GM18517 (cell line): Measurements from ENCODE around the gene PSMD11.
A peak's percentile ranks its signal among the peaks of the same experiment; 100 is the strongest.

Experiments used
- ATAC-seq: cut with Tn5 transposase; IDR thresholded peaks from one replicate; pipeline ENCODE4 v1.9.1; 2021; ENCODE audit warnings: mild to moderate bottlenecking, moderate library complexity; ENCODE audit not compliant: unreplicated experiment

PSMD11 gene

DNA sequence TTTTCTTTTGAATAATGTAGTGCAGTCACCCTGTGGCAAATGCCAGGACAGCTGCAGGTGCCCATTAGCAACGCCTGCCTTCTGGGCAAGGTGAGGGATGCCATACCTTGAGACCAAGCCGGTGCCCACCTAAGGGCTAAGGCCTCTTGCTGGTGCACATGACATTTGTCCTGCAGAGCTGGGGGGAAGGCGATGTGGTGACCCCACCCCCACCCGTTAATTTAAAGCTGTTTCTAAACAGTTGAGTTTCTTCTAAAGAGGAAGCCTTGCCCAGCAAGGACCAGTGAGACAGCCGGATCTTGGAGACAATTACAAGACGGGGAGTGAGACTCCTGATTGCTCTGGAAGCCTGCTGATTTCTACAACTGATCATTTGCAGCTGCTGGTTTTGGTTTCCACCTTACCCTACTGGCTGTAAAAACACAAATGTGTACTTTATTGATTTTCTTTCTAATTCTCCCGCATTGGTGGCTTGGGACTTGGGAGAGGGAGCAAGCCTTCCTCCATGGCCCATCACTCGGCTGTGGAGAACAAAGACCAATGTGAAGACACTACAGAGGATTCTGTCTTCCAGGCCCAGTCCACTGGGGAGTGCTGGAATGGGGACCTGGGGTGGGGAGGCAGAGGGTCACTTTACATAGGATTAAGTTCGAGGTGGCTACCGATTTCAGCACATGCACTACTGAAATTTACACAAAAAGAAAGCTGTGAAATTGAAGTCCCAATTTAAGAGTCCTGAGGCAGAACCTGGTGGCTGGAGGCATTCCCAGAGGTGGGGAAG, 45.2 kb downstream of the PSMD11 start:
- ATAC-seq, result no peak

DNA sequence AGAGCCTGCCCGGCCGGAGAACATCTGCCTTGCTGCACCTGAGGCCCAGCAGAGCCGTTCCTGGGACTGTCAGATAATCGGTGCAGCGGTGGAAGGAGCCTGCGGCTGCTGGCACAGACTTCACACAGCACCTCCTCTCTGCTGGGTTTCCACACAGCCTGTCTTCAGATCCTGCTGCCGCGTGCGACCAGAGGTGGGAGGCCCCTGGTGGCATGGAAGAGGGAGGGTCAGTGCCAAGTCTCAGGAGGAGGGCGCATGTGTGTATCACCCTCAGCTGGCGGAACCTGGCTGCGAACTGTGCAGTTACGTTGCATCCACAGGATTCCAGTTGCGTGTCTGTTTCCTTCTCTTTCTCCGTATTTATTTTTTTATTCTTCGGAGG, 45.8 kb downstream of the PSMD11 start:
- no peak for ATAC-seq

DNA sequence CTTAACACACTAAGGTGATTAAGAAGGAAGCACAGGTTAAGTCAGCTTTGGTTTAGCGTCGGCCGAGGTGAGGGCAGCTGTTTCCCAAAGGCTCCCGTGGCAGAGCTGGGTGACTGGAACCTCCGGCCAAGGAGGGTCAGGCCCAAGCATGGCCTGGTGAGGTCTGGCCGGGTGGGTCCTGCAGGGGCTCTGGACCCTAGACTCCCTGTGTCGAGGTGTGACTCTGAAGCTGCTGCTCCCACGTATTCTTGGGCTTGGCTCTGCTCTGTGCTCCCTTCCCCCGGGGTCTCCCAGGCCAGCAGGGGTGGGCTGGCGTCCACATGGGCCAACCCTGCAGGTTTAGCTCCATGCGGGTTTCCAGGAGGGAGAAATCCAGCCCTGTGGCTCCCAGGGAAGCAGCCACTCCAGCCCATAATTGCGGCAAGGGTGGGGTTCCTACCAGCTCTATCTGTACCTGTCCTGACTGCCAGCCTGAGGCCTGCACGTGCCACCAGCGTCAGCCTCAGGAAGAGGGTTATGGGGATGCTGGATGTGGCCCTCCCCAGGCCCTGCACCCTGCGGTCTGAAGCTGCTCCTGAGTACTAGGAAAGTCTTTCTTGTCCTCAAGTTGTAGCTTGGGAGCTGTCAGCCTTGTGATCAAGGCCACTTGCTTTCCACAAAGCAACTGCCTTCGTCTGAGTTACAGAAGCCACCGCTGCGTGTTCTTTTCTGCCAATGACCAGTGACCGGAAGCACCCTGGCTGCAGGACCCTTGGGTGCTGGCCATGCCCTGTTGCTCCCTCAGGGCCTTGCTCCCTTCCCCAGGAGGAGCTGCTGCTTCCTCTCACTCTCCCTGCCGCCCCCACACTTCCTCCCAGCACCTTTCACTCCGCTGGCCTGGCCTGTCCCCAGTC, 47.3 kb downstream of the PSMD11 start:
- ATAC-seq, result no peak

DNA sequence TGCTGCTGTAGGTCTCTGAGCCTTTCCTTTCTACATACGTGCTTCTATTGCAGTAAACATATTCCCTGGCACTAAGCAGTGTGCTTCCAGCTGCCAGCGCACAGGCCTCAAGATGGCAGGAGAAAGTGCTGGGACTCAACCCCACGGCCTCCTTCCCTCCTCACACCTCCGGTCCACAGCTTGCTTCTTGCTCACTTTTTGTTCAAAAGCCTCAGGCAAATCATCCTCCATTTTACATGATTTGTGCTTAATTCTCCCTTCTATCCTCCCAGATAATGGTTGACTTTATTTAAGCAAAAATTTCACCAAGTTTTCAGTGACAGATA, 47.9 kb downstream of the PSMD11 start:
- ATAC-seq, result no peak

DNA sequence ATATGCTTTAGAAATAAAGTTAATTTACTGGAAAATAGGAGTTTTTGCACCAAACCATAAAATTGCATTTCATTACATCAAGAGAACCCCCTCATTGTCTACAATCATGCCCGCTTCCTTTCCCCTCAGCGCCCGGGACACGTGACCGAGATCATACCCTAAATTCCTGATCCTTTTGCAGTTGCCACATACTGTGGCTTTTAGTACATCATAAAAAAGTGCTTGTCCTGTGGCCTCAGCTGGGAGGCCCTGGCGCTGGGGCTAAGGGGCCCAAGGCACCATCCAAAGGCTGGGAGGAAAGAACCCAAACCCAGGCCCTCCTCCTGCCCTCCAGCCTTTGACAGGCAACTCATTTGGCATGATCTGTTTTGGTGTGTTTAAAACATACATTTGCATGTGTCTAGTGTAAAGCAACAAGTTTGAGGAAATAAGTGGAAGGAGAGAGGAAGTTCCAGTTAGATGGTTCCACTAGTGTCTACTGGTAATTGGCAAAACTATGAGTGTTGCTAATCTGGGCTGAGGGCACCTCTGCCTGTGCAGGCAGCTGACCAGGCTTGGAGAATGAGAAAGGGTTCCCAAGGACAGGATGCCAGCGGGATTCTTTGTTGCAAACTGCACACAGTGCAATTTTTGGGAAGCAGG, 48.5 kb downstream of the PSMD11 start:
- ATAC-seq, result no peak

DNA sequence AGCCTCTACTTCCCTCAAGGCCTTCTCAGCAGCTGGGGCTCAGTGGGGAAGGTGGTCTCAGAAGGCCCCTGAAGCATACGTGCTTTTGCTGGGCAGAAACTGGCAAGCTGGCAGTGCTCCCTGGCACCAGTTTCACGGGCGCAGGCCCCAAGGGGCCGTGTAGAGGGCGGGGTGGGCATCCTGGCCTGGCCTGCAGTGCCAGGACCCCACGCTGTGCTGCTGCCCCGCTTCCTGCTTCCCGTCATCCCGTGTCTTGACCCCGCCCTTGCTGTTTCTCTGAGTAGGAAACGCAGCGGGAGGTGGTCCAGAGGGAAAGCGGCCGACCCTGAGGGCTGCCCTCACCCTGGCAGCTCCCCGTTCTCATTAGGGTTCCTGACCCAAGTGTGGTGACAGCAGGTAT, 49.3 kb downstream of the PSMD11 start:
- no peak for ATAC-seq

DNA sequence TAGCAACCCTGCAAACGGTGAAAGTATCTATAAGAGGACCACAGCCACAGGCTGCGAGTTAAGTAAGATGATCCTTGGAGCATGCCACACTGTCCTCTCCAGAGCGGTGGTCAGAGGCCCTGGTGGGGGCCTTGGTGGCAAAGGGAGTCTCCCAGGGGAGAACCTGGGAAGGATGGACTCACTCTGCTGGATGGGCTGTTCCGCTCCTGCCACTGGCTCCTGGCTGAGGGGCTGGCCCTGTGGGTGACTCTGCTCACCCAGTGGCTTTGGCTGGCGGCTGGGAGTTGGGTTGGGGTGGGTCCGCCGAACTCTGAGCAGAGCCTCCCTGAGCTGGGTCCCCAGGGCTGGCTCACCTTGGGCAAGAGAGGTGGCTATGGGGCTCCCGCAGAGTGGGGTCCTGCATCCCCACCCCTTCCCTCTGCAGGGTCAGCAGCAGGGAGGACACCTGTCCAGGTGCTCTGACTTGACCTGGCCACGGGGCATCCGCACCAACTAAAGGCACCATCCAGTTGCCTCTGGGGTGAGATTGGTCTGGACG, 49.7 kb downstream of the PSMD11 start:
- no peak for ATAC-seq

DNA sequence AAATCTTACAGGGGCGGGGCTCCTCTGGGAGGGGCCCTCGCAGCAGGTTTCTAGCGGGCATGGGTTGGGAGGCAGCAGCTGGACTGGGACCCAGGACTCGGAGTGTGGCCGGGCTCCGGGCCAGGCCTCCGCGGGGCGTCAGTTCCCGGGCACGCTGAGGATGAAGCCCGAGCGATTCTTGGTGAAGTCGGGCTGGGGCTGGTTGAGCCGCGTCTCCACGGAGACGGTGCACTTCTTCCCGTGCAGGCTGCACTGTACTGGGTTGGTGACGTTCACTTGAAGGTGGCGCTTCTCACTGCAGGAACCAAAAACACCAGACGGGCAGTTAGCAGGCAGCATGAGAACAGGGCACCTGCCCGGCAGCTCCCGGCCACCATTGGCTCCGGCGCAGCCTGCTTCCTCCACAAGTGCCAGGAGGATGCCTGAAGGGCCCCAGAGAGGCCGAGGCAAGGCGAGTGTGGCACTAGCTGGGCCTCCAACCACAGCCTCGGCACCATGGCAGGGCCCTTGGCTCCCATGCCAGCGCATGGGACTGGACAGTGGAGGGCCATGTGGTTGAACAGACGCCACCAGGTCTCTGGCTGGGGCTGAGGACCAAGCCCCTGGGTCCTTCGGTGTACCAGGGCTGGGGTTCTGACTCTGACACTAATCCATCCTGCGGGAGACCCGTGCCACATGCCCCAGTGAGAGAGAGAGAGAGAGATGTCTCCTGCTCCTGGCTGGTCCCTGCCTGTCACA, 50.5 kb downstream of the PSMD11 start:
- no peak for ATAC-seq

DNA sequence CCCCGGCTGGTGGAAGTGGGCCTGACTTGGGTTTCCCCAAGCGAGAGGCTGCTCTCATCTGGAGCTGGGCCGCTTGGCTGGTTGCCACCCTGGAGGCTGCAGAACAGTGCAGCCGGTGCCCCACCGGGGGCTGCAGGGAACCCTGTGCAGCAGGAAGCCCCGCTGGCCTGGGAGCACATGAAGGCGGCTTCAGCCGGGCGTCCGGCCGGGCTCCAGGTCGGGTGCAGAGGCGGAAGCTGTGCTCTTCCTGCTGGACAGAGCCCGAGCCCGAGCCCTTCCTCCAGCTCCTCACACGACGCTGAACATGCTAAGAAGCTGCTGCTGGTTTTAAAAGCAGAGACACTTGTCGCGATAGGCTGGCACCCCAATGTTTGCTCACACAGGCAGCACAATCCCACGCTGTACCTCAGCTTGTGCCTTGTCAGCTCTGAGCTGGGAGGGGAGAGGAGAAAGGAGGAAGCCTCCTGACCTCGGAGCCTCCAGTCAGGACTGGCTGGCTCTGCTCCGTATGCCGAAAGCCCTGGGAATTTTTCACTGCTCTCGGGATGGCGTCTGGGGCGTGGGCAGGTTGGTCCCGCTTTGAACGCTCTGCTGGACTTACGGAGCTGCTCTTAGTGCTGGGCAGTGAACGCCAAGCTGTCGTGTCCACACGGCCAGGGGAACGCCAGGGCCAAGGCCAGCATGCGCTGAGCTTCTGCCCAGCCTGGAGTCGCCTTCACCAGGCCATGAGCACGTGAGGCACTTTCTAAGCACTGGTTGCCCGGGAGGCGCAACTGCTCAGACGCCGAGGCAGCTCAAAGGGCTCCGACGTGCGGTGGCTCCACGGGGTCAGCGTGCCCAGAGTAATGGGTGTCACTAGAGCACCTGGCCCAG, 51.3 kb downstream of the PSMD11 start:
- no peak for ATAC-seq

DNA sequence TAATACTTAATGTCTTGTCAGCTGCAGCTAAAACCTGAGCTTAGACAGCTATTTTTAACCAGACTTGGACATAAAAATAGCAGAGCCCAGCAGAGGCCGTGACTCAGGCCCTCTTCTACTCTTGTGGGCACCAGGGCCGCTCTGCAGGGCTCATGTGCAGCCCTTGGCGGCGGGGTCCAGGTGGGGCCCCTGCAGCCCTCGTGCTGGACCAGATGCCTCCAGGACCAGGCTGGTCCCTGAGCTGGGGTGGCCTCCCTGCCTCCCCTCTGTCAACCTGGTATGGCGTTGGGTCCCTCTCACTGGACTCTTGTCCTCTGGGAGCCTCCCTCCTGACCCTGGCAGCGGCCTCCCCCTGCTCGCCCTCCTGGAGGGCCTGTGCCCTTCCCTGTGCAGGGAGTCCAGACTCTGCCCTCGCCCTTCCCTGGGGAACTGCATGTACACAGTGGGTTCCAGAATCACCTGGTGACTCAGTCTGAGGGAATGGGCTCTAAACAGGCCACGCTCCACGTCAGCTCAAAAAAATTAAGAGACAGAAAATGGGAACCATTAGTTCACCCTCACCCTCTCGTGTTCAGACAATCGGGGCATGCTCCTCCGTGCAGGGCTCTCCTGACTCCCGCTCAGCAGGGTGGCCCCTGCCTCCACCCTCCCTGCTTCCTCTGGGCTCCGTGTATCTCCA, 52.2 kb downstream of the PSMD11 start:
- ATAC-seq, result no peak

DNA sequence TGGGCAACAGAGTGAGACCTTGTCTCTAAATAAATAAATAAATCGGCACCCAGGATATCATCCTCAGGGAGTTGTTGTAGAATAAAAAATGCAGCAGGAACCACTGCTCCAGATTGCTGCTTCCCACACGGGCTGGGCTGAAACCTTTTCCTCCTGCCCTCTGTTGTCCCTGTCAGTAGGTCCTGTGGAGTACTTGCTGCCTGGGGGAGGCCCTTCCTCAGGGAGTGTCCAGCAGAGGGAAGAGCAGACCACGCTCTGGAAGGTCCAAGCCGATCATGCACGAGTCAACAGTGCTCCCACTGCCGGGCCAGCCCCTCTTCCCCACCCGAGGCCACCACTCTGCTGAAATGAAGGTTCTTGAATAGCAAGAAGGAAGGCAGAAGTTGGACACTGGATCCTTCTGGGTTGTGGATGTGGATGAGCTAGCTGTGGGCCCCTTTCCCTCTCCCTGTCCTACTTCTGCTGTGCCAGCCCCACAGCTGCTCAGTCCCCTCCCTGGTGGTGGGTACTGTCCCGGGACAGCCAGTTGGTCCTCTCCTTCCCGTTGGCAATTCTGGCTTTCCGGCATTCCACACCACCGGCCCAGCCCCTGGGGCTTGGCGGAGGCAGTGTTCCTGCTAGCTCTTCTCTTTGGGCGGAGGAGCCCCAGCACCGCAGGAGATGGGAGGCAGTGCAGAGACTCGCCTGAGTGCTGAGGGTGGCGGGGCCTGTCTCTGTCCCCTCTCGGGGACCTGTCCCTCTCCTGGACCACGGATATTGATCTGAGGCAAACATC, 53.3 kb downstream of the PSMD11 start:
- ATAC-seq, result no peak

DNA sequence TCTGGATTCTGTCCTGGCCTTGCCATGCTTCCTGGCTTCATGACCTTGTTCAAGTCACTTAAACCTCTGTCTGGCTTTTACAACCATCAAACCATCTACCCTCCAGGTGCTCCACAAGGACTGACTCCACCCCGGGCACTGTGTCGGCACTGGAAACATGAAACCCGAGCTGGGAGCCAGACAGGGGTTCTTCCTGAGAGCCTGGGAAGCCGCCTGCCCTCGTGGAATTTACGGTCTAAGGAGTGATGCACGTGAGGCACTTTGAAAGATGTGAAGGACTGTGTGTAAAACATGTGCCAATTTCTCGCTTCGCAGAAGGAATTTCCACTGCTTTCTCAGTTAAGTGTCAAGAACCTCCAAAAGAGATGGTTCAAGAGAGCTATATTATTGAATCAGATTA, 54.1 kb downstream of the PSMD11 start:
- ATAC-seq, result no peak

DNA sequence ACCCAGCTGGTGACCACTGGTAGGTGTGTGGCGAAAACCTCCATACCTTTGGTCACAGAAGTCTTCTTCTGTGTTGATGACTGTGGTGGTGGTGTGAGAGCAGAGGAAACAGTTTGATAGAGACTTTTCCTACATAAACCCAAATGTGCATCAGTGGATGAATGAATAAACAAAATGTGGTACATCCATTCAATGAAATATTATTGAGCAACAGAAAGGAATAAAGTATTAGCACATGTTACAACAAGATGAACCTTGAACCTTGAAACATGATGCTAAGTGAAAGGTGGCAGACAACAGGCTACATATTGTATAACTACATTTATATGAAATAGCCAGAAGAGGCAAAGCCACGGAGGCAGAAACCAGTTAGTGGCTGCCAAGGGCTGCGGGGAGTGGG, 57.7 kb downstream of the PSMD11 start:
- ATAC-seq, result no peak

DNA sequence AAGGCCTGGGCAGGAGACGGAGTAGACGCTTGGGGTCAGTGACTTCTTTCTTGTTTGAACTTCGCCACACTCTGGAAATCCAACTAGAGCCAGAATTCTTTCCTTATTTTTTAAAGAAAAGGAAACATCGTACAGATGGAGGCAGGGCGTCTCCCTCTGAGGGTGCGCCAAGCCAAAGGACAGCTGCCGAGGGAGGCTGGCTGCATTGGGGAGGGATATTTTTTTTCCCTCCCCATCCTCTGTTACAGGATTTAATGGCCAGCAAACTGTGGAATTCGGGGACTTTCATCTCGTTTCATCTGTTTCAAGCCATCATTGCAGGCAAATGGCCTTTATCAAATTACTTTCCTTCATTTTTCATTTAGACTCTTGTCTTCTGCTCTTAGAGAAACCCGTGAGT, 58.4 kb downstream of the PSMD11 start:
- no peak for ATAC-seq

DNA sequence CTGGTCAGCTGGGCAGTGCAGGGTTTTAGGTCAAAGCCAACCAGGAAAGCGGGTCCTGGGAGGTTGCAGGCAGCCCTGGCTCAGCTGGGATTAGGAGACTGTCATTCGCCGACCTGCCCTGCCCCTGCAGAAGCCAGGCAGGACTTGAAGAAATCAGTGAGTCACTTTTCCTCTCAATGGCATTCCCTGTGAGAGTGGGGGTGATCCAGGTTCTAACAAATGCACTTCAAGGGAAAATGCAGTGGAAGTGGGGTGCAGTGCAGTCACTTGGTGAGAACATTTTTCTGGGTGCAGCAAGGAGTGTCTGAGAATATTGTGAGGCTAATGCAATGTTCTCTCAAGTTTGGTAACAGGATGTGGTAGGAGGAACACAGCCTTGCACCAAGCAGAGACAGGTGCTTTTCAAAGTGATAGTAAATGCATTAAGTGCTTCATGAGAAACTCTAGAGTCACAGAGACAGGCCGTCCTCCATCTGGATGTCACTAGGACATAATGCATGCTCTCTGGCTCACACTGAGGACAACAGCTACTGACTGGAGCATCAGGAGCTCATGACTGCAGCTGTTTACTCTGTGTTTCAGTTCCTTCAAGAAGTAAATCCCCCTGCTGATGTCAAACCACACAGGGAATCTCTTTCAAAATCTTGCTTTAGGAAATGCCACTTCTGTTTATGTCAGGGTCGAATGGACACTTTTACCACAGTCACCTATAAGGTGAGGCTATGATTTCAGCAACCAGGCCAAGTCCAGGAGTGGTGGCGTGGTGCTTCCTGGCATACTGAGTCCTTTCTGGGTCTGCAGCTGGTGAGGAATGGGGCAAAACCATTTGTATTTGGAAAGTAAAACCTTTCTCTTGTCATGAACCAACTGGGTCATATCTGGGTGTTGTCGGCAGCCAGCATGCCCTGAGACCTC, 59.2 kb downstream of the PSMD11 start:
- ATAC-seq, result peak; percentile 91

DNA sequence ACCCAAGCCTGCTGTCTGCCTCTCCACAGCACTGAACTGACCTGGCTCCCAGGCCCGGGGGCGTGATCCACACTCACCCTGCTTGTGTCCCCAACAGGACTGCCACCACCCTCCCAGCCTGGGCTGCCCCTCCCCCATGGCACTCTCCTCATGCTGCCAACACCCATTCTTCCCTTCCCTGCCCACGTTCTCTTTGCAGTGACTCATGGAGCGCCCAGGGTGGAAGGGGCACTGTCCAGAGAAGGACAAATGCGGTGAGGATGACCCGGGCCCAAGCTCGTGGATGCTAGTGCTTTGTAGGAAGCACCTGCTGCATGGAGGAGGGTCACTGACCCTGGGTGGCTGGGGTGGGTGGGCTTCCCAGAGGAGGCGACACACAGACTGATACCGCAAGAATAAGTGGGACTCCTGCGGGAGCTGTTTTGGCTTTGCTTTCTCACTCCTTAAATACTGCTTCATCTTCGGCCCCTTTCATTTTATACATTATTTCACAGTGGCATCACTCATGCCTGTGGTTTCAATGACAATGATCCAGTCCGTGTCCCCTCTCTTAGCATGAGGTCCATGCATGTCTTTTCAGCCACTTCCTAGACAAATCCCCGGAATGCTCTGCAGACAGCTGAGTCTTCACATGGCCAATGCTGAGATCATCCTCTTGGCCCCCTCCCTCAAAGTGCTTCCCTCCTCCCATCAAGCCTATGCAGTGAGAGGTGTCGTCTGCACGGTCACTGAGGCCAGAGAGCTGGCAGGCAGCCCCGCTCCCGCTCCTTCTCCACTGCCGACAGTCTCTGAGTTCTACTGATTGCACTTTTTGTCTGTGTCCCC, 60.1 kb downstream of the PSMD11 start:
- ATAC-seq, result no peak

DNA sequence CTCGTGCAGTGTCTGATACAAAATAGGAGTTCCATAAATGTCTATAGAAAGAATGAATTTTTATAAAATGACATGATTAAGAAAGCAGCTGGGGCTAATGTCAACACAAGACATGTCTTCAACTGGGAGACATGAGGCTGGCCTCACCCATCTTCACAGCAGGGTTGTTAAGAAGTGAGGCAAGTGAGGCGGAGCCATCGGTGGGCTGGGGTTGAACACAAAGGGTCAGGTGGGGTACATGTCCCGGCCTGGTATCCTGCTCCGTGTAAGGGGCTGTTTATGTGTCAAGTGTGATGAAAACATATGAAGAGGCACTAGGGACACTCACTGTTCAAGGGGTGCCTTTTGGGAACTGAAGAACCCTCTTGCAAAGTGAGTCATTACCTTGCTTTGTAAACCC, 64.6 kb downstream of the PSMD11 start:
- ATAC-seq, result no peak
